Measurements from ENCODE around the gene BMPER.

- TF ChIP-seq CTCF (IDR thresholded peaks at IDR 0.05) (no peak), POLR2AphosphoS5 (IDR thresholded peaks at IDR 0.05; ENCODE audit: low read depth, low read length) (no peak), REST (IDR thresholded peaks at IDR 0.05; ENCODE audit: insufficient read depth in 1 of 2, low read depth in 2 of 2, low read length in 1 of 2) (no peak), TCF7L2 (IDR thresholded peaks at IDR 0.05; ENCODE audit: low read depth, low read length) (no peak), SIN3A (IDR thresholded peaks at IDR 0.05; ENCODE audit: borderline replicate concordance, insufficient read depth, low read depth, low read length) (no peak)
These were observed 287.6 kb downstream of the BMPER start for GRCh38 chr7:34192906-34193305.
